Measurements from ENCODE around the gene MPP2.

- TF ChIP-seq CTCF (conservative IDR thresholded peaks at IDR 0.05 in 1 of 2, IDR thresholded peaks at IDR 0.05 in 1 of 2; ENCODE audit: extremely low read depth in 1 of 2, insufficient read depth in 1 of 2, low read depth in 1 of 2, low read length in 2 of 2) (no peak), EZH2 (IDR thresholded peaks at IDR 0.05; ENCODE audit: borderline replicate concordance, low read length) (no peak)
Observed at GRCh38 chr17:43912635-43913304, 5.4 kb upstream of the MPP2 start.

All from mammary epithelial cell (primary cell).